ENCODE measurements around the gene CCDC197.

DNA sequence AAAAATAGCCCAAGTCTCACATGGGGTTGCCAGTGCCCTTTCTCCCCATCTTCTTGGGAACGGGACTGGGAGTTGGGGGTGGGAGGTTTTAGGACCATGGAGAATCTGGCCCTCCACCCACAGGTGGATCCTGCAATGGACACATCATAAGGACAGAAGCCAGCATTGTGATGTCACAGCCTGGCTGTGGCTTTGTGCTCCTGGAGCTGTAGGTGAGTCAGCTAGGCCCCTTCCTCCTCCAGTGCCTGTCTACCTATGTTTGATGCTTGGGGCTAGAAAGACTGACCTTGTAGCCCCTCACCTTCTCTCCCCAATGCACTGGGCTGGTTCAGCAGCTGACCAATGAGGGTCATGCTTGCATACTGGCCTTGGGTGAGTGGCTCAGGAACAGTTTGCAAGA is at the start of gene CCDC197:
- TF ChIP-seq CTCF (IDR thresholded peaks at IDR 0.05) (no peak), POLR2A (IDR thresholded peaks at IDR 0.05; ENCODE audit: low read depth) (no peak), POLR2AphosphoS5 (IDR thresholded peaks at IDR 0.05) (no peak), EP300 (IDR thresholded peaks at IDR 0.05) (no peak)

Data from esophagus muscularis mucosa (tissue), 4 donors.